GM21723 (cell line): Measurements from ENCODE around the gene EMX2.

Experiments
- ATAC-seq: cut with Tn5 transposase; IDR thresholded peaks from one replicate; pipeline ENCODE4 v1.9.1; 2021; ENCODE audit warnings: mild to moderate bottlenecking, moderate library complexity; ENCODE audit not compliant: unreplicated experiment

Gene EMX2

GRCh38 chr10:117543225-117544003 lies 868 bp downstream of the EMX2 start:
- ATAC-seq, result no peak

- no peak for ATAC-seq
These were observed 1.6 kb downstream of the EMX2 start for GRCh38 chr10:117544004-117544701.

GRCh38 chr10:117544711-117545140 lies 2.2 kb downstream of the EMX2 start:
- ATAC-seq, result no peak

- no peak for ATAC-seq
These were observed 2.8 kb downstream of the EMX2 start for GRCh38 chr10:117545141-117546019.

- no peak for ATAC-seq
These were observed 3.6 kb downstream of the EMX2 start for GRCh38 chr10:117546020-117546580.

- no peak for ATAC-seq
These were observed 4.1 kb downstream of the EMX2 start for GRCh38 chr10:117546581-117547015.

- ATAC-seq, result no peak
These were observed 4.6 kb downstream of the EMX2 start for GRCh38 chr10:117547016-117547715.

GRCh38 chr10:117547716-117548668 lies 5.4 kb downstream of the EMX2 start:
- no peak for ATAC-seq

- no peak for ATAC-seq
These were observed 6.6 kb downstream of the EMX2 start for GRCh38 chr10:117549100-117549585.

GRCh38 chr10:117550076-117550475 lies 7.5 kb downstream of the EMX2 start:
- ATAC-seq, result no peak

- no peak for ATAC-seq
These were observed 8.2 kb downstream of the EMX2 start for GRCh38 chr10:117550599-117551329.

GRCh38 chr10:117551330-117552155 lies 9.0 kb downstream of the EMX2 start:
- no peak for ATAC-seq

- ATAC-seq, result no peak
These were observed 9.6 kb downstream of the EMX2 start for GRCh38 chr10:117552156-117552631.

- no peak for ATAC-seq
These were observed 10.2 kb downstream of the EMX2 start for GRCh38 chr10:117552701-117553141.

- ATAC-seq, result no peak
These were observed 10.7 kb downstream of the EMX2 start for GRCh38 chr10:117553142-117553814.

GRCh38 chr10:117553815-117554172 lies 11.2 kb downstream of the EMX2 start:
- no peak for ATAC-seq
